Effector CD4-positive, alpha-beta T cell (primary cell): ENCODE measurements around the gene LRRC73. TPM values are rescaled to one million over a fixed set of nuclear protein-coding genes. Genes with fewer than 3 reads are reported as not detected.
"Not testable (repeated sequence)": the region's sequence is repeated elsewhere in the genome, so short reads cannot be mapped to it uniquely, and the experiment has no call there.

ENCODE experiments used
- DNase-seq: peaks from one replicate; pipeline ENCODE4 v3.0.0-alpha.2; 2020
- total RNA-seq: gene quantifications from one replicate; lab custom pipeline; 2026; lab: John Stamatoyannopoulos, UW

The LRRC73 gene, protein sequence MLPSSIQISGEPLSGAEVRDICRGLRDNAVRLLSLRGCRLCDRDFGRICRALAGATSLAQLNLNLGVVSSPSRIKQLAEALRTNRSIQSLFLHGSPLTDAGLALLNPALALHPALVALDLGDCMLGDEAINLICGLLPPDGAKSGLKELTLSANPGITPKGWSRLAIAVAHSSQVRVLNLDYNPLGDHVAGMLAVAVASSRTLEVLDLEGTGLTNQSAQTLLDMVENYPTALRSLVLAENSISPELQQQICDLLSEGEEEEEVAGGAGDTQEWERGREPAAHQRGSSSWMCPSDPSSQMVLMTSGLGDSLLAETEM
- total RNA-seq: not detected

GRCh38 chr6:43509984-43510826, at the start of gene LRRC73:
LRRC73 (minus strand) TSS chr6:43510346; CDS start chr6:43509785, 561 bp downstream.
- peak; percentile 71 for DNase-seq

GRCh38 chr6:43559328-43559727, 49.2 kb upstream of the LRRC73 start:
- no peak for DNase-seq

- DNase-seq: not testable (repeated sequence)
Measured at GRCh38 chr6:43557620-43558019, 47.5 kb upstream of the LRRC73 start.

GRCh38 chr6:43547222-43547621, 37.1 kb upstream of the LRRC73 start:
- DNase-seq: no peak

GRCh38 chr6:43544461-43544860, 34.3 kb upstream of the LRRC73 start:
- DNase-seq: no peak

- DNase-seq: no peak
Measured at GRCh38 chr6:43541774-43542471, 31.8 kb upstream of the LRRC73 start.

- no peak for DNase-seq
Measured at GRCh38 chr6:43540507-43540906, 30.4 kb upstream of the LRRC73 start.

DNA sequence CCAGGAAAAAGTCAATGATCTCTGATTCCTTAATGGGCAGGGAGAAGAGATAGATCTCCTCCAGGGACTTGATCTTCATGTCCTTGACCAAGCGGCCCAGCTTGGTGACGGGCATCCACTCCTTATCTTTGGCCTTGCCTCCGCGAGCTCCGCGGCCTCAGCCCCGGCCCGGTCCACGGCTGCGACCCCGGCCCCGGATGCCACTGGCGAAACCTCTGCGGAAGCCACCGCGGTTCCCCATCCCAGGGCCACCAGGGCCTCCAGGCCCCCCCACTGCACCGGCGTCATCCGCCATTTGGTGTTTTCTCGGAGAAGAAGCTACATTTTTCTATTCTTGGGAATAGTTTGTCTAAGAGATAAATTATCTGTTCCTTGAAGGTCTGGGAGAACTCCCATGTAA, 29.3 kb upstream of the LRRC73 start:
- not testable (repeated sequence) for DNase-seq

DNA sequence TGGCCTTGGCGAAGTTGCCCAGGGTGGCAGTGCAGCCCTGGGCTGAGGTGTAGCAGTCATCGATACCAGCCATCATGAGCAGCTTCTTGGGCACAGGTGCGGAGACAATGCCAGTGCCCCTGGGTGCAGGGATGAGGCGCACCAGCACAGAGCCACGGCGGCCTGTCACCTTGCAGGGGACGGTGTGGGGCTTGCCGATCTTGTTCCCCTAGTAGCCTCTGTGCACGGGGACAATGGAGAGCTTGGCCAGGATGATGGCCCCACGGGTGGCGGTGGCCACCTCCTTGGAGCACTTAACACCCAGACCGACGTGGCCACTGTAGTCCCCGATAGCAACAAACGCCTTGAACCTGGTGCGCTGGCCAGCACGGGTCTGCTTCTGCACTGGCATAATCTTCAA, 28.8 kb upstream of the LRRC73 start:
- not testable (repeated sequence) for DNase-seq

DNA sequence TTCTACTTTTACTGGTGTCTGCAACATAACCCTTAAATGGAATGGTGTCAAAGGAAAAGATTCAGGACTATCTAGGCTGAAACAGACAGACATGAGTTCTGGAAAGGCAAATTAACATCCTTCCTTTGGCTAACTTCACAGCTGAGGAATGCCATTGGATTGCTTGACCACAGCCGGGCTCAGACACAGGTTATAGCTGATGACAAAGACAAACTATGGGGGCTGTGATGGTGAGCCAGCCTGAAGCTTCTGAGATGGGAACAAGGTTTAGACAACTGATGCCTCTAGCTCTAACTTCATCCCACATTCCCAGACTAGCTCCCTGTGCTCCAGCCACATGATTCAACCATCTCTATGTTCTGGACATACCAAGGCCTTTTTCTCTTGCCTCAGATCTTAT, 22.1 kb upstream of the LRRC73 start:
- no peak for DNase-seq

DNA sequence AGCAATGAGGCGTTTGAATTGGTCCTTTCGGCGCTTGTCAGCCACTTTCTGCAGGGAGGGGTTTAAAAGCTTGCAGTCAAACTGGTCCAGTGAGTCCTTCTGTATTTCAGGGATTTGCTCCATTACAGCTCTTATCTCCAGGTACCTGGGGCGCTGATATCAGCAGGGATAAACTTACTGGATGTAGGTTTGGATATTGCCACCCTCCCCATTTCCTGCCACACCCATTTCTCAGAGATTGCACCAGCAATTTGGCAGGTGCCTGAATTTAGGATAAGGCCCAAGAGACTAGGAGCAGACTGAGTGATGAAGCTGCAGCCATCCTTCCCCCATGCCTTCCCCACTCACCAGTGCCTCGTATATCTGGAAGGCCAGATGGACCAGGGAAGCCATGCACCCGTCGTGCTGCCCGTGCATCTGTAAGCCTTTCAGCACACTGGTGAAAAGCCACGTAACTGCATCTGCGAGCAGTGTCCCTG, 14.4 kb upstream of the LRRC73 start:
- DNase-seq: no peak

DNA sequence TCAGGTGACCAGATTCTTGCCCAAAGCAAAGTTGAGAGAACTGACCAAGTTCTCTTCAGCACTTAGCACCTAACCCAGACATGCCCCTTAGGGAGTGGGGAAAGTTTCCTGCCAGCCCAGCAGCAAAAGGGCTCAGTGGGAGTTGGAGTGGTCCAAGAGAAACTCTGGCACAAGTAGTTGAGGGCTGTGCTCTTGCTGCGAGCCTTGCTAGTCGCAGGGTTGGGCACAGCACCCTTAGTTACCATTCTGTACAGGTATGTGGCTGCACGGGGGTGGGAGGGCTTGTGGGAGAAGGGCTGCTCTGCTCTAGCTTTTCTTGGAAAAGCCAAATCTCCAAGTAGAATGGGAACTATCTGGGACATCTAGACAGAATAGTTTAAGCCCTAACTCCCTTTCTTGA, 13.1 kb upstream of the LRRC73 start:
- DNase-seq: no peak

GRCh38 chr6:43522547-43523261, 12.6 kb upstream of the LRRC73 start:
- DNase-seq: no peak

GRCh38 chr6:43521836-43522235, 11.7 kb upstream of the LRRC73 start:
- no peak for DNase-seq

GRCh38 chr6:43520097-43520496, 10.0 kb upstream of the LRRC73 start:
- DNase-seq: no peak

- DNase-seq: no peak
Measured at GRCh38 chr6:43517505-43518357, 7.6 kb upstream of the LRRC73 start.

DNA sequence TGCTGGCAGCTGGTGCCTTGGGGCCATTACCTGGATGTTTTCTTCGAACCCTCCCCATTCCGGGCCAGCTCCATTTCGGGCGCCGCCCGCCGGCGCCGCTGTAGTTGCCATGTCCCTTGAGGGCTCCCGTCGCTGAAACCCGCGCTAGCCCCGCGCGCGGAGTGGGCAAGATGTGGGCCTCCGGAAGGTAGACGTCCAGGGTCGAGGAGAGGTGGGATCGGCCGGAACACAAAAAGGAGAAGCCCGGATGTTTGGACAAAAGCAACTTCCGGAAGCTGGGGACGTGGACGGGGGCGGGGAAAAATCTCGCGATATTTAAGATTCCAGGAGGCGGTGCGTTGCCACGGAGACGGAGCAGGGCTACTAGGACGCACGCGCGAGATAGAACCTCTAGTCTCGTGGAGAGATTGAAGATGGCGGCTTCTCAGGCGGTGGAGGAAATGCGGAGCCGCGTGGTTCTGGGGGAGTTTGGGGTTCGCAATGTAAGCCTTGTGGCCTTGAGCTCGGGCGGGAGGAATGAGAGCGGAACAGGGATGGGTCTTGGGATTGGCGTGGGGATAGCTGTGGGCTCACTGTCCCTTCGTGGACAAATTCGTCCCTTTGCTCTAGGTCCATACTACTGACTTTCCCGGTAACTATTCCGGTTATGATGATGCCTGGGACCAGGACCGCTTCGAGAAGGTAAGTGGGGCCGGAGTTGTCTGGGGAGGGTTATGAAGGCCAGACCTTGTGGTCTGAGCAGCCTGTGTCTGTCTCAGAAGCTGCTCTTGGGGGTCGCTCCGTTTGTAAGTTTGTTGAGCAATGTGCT, 6.8 kb upstream of the LRRC73 start, which contains the start of the genes POLR1C and YIPF3:
TSS of gene POLR1C (plus strand) at position 393 of the 808 bp plus-strand sequence. CDS start at position 414, 21 bp downstream.
TSS of gene YIPF3 (minus strand) at position 230 of the 808 bp plus-strand sequence. CDS start at position 111, 119 bp downstream.
- peak; percentile 96 for DNase-seq

GRCh38 chr6:43516367-43516696, 6.2 kb upstream of the LRRC73 start:
- DNase-seq: no peak

GRCh38 chr6:43515808-43516207, 5.7 kb upstream of the LRRC73 start:
- no peak for DNase-seq

DNA sequence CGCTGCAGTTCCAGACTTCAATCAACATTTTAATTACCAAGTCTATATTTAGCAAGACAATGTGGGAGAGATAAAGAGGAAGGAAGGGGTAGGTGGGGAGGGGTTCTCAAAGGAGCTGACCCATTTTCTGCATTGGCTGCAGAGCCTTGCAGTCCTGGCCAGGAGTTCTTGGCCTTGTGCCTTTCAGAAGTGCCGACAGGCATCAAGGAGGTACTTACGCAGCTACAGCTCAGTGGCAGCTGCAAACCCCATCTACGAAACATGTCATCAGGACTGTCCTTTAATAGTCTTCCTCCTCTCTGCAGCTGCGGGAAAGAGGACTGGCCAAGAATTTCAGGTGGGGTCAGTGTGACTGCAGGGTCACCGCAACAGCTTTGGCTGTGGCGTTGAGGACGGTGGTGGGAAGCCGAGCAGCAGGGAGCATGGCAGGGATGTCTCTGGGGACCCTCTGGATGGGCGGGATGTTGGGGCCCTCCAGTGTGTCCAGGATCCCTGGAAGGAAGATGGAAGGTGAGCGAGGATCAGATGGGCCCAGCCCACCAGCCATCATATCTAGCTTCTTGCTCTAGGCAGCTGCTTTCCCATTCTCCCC, 1.8 kb upstream of the LRRC73 start:
- DNase-seq: no peak
